Subcutaneous adipose tissue (tissue), 4 donors: ENCODE data around the gene AGBL4. TPM values are rescaled to one million over a fixed set of nuclear protein-coding genes. Genes with fewer than 3 reads are reported as not detected.

Experiments
- CTCF ChIP-seq: fragments of 450-650 bp; IDR thresholded peaks from one replicate; pipeline ENCODE4 v1.5.1; 2016; ENCODE audit warnings: low read depth, mild to moderate bottlenecking, control low read depth, antibody characterized with exemption, moderate library complexity
- total RNA-seq, 4 donors: library from RNA; depleted of rRNA; stranded (reverse); fragments of >200 nt; gene quantifications; one replicate each; pipeline ENCODE4 v1.1.0, GENCODE V29; 2016

Gene AGBL4
- total RNA-seq, 4 donors from 2014 or later = 0.16 to 3.6 (median 0.59) TPM

DNA sequence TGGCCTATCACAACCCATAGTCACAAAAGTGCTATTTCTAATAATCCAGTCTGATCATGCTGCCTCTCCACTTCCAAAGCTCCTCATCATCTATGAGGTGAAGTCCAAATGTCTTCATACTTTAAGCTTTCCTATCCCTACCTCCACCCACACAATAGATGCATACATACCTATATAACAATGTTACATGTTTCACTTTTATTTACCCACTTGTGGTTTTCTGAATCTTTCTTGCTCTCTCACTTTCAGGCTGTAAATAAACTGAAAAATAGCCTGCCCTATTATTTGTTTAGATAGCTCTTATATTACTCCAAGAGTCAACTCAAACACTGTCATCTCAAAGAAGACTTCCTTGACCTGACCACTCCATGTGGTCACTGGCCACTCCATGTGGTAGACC lies 840.3 kb downstream of the AGBL4 start:
- TF ChIP-seq CTCF = no peak

DNA sequence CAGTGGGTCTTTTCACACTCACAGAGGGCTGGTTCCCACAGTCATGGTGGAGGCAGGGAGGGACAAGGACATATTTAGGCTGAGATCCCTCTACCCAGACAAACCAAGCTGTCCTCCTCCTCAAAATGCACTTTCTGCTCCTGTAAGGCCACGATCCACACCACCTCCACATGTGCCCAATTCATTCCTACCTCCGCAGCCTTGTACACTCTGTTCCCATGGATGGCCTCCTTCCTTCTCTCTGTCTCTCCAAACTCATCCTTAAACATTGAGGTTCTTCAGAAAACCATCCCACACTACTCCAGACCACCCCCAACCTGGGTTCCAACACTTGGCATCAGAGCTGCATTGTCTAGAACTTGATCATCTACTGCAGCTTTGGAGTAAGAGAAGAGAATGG lies 842.7 kb downstream of the AGBL4 start:
- no peak for TF ChIP-seq CTCF

DNA sequence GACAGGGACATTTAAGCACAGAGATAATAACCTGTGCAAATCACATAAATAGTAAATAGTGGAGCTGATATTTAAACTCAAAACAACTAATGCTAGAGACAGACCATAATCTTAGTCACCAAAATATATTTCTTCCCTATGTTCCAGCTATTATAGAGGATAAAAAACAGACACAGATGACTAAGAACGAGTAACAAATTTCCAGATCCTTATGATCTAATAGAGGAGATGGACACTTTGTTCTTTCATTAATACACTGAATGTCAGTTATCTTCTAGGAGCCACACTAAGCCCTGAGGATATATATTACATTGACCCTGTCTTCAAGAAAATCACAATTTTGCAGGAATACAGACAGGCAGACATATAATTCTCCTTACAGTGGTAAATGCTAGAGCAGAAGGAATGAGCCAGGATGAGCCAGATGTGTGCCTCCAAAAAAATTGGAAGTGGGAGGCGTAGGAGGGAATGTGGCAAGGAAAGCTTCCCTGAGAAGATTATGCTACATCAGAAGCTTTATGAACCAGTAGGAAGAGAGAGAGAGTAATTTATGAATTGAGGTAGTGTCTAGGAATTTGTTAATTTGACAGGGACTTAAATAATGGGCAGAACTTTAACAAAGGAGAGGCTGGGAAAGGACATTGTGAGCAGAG lies 851.7 kb downstream of the AGBL4 start:
- TF ChIP-seq CTCF = no peak

GRCh38 chr1:49166031-49166430 lies 857.7 kb downstream of the AGBL4 start:
- TF ChIP-seq CTCF = no peak

- no peak for TF ChIP-seq CTCF
Measured at GRCh38 chr1:49163031-49163430, 860.7 kb downstream of the AGBL4 start.

GRCh38 chr1:49160677-49161076 lies 863.1 kb downstream of the AGBL4 start:
- TF ChIP-seq CTCF = no peak

- no peak for TF ChIP-seq CTCF
Measured at GRCh38 chr1:49136738-49137251, 887.0 kb downstream of the AGBL4 start.
